ENCODE data around the gene PAPPA2.

- TF ChIP-seq CTCF (conservative IDR thresholded peaks at IDR 0.05) (no peak), EZH2 (IDR thresholded peaks at IDR 0.05; ENCODE audit: low read depth) (no peak)
These were observed 52.3 kb downstream of the PAPPA2 start for GRCh38 chr1:176515310-176515709.

Measured in PC-9 (cell line).